SK-N-SH (cell line): ENCODE results near the gene UBE3D. TPM values are rescaled to one million over a fixed set of nuclear protein-coding genes. Genes with fewer than 3 reads are reported as not detected.
"Not testable (repeated sequence)": the region's sequence is repeated elsewhere in the genome, so short reads cannot be mapped to it uniquely, and the experiment has no call there.

Experiments
- CTCF ChIA-PET: fragments of 300-600, 350-600 bp; formaldehyde crosslinking; extraction: SDS; loops from one replicate; lab custom pipeline; 2021; lab: Yijun Ruan, JAX
- POLR2A ChIA-PET: fragments of 350-600 bp; sonication (Branson Sonifier 250); formaldehyde crosslinking; extraction: SDS; loops from one replicate; lab custom pipeline; 2020; ENCODE audit warnings: antibody characterized with exemption, inconsistent platforms; lab: Yijun Ruan, JAX
- DNase-seq: peaks from one replicate; pipeline ENCODE4 v3.0.0; 2012
- H2AFZ ChIP-seq: fragments of 200-600 bp; sonication (generic); 2 replicates; pipeline ENCODE4 v1.8.1; 2016; ENCODE audit warnings: antibody characterized with exemption, mild to moderate bottlenecking, low read depth
- H3F3A ChIP-seq: fragments of 200-600 bp; sonication (generic); replicated peaks from 2 replicates; pipeline ENCODE3; 2016; ENCODE audit warnings: antibody characterized with exemption, mild to moderate bottlenecking; ENCODE audit not compliant: insufficient read depth
- H3K27ac ChIP-seq, 2 experiments: fragments of 200-500 bp in 1 of 2; fragments of 200-600 bp in 1 of 2; sonication (Bioruptor generic) in 1 of 2; sonication (generic), shearing (Covaris generic) in 1 of 2; 2 replicates each; pipeline versions ENCODE4 v1.5.1 to v1.6.1; 2014 to 2016; ENCODE audit warnings: low read depth in 2 of 2, inconsistent platforms in 1 of 2, low read length in 1 of 2, mild to moderate bottlenecking in 1 of 2, mixed read lengths in 1 of 2
- H3K27me3 ChIP-seq: fragments of 200-600 bp; sonication (generic), shearing (Covaris generic); 2 replicates; pipeline ENCODE4 v1.6.1; 2016; ENCODE audit warnings: mixed run types; ENCODE audit not compliant: insufficient read depth
- H3K36me3 ChIP-seq, 2 experiments: fragments of 200-500 bp in 1 of 2; fragments of 200-600 bp in 1 of 2; sonication (Bioruptor generic) in 1 of 2; sonication (generic) in 1 of 2; replicated peaks in 1 of 2; 2 replicates each; pipeline versions ENCODE3 to v1.5.1; 2014 to 2016; ENCODE audit warnings: low read length in 1 of 2, mild to moderate bottlenecking in 1 of 2; ENCODE audit not compliant: insufficient read depth in 2 of 2, control insufficient read depth in 1 of 2
- H3K4me1 ChIP-seq, 2 experiments: fragments of 200-500 bp in 1 of 2; fragments of 200-600 bp in 1 of 2; sonication (Bioruptor generic) in 1 of 2; sonication (generic), shearing (Covaris generic) in 1 of 2; 2 replicates each; pipeline versions ENCODE4 v1.5.1 to v1.6.1; 2014 to 2016; ENCODE audit warnings: low read depth in 1 of 2, low read length in 1 of 2, mixed run types in 1 of 2; ENCODE audit not compliant: insufficient read depth in 2 of 2, control insufficient read depth in 1 of 2
- H3K4me2 ChIP-seq: fragments of 200-600 bp; sonication (generic), shearing (Covaris generic); 2 replicates; pipeline ENCODE4 v1.6.1; 2017; ENCODE audit warnings: mixed run types
- H3K4me3 ChIP-seq, 2 experiments: fragments of 200-500 bp in 1 of 2; fragments of 200-600 bp in 1 of 2; sonication (Bioruptor generic) in 1 of 2; sonication (generic), shearing (Covaris generic) in 1 of 2; 2 replicates each; pipeline versions ENCODE4 v1.5.1 to v1.8.1; 2014 to 2016; ENCODE audit warnings: low read depth in 2 of 2, inconsistent platforms in 1 of 2, low read length in 1 of 2, mild to moderate bottlenecking in 1 of 2, mixed read lengths in 1 of 2, moderate library complexity in 1 of 2
- H3K79me2 ChIP-seq: fragments of 200-600 bp; sonication (generic); 2 replicates; pipeline ENCODE4 v1.8.1; 2017; ENCODE audit warnings: mild to moderate bottlenecking; ENCODE audit not compliant: insufficient read depth
- H3K9ac ChIP-seq: fragments of 200-600 bp; sonication (generic); 2 replicates; pipeline ENCODE4 v1.6.1; 2017; ENCODE audit warnings: mixed run types
- H3K9me2 ChIP-seq: fragments of 200-600 bp; sonication (generic); 2 replicates; pipeline ENCODE4 v1.6.1; 2017; ENCODE audit warnings: mixed run types
- H3K9me3 ChIP-seq: fragments of 200-600 bp; sonication (generic); 2 replicates; pipeline ENCODE4 v1.6.1; 2017; ENCODE audit warnings: mixed run types, mild to moderate bottlenecking, moderate library complexity
- H4K20me1 ChIP-seq: fragments of 200-600 bp; sonication (generic); 2 replicates; pipeline ENCODE4 v1.6.1; 2017; ENCODE audit warnings: mild to moderate bottlenecking, mixed run types; ENCODE audit not compliant: insufficient read depth
- CTCF ChIP-seq: fragments of 200-600 bp; sonication (generic); IDR thresholded peaks from 2 replicates; pipeline ENCODE4 v1.6.1; 2017; ENCODE audit warnings: antibody characterized with exemption, mild to moderate bottlenecking, moderate library complexity
- EP300 ChIP-seq, 2 experiments: IDR thresholded peaks; 2 replicates each; pipeline versions ENCODE4 v1.4.0 to v1.6.1; 2012; ENCODE audit warnings: borderline replicate concordance in 1 of 2, low read depth in 1 of 2, low read length in 1 of 2
- FOSL2 ChIP-seq: IDR thresholded peaks from 2 replicates; pipeline ENCODE4 v1.4.0; 2012; ENCODE audit warnings: low read depth, mild to moderate bottlenecking, moderate library complexity, borderline replicate concordance
- FOXM1 ChIP-seq: IDR thresholded peaks from 2 replicates; pipeline ENCODE4 v1.4.0; 2012; ENCODE audit warnings: low read depth, mild to moderate bottlenecking
- GABPA ChIP-seq: IDR thresholded peaks from 2 replicates; pipeline ENCODE4 v1.4.0; 2012; ENCODE audit warnings: low read depth, mild to moderate bottlenecking
- JUND ChIP-seq: IDR thresholded peaks from 2 replicates; pipeline ENCODE4 v1.4.0; 2012
- MEF2A ChIP-seq: IDR thresholded peaks from 2 replicates; pipeline ENCODE4 v1.4.0; 2012; ENCODE audit warnings: low read depth, borderline replicate concordance
- NFIC ChIP-seq: IDR thresholded peaks from 2 replicates; pipeline ENCODE4 v1.4.0; 2012; ENCODE audit warnings: borderline replicate concordance
- RAD21 ChIP-seq: IDR thresholded peaks from 2 replicates; pipeline ENCODE4 v1.6.1; 2012; ENCODE audit warnings: mild to moderate bottlenecking, low read length
- REST ChIP-seq: IDR thresholded peaks from 2 replicates; pipeline ENCODE4 v1.6.1; 2012; ENCODE audit warnings: mild to moderate bottlenecking, low read depth, low read length, moderate library complexity
- RFX5 ChIP-seq: IDR thresholded peaks from 2 replicates; pipeline ENCODE4 v1.6.1; 2012; ENCODE audit warnings: mild to moderate bottlenecking, improper control_type of control experiment, low read length
- RXRA ChIP-seq: IDR thresholded peaks from 2 replicates; pipeline ENCODE4 v1.4.0; 2012; ENCODE audit warnings: low read depth, mild to moderate bottlenecking, borderline replicate concordance
- SIN3A ChIP-seq: IDR thresholded peaks from 2 replicates; pipeline ENCODE4 v1.6.1; 2012; ENCODE audit warnings: low read depth, mild to moderate bottlenecking, low read length, moderate library complexity, borderline replicate concordance
- TCF12 ChIP-seq: IDR thresholded peaks from 2 replicates; pipeline ENCODE4 v1.4.0; 2012
- YY1 ChIP-seq: IDR thresholded peaks from 2 replicates; pipeline ENCODE4 v1.4.0; 2012; ENCODE audit warnings: low read depth, mild to moderate bottlenecking
- WGBS: methylation state at CpG from one replicate; pipeline ENCODE4 v1.1.6; 2017; ENCODE audit warnings: low lambda C conversion rate; 5-methylcytosine and 5-hydroxymethylcytosine counted together
- polyA plus RNA-seq, 3 experiments: library from polyadenylated mRNA; depleted of rRNA; stranded (reverse); fragments of >200 nt; gene quantifications; 2 replicates each; pipeline ENCODE4 v1.2.3, GENCODE V29; 2012

UBE3D gene
- polyA plus RNA-seq, 1 of the 3 experiments (the other 2 are of a cell fraction), result 3.4 TPM

GRCh38 chr6:82862543-82862942 lies 203.1 kb downstream of the UBE3D start:
- no peak overlapping the region for H2AFZ ChIP-seq
- H3K9me2 ChIP-seq, result no peaks in the 10 kb centered on the region
- 52% methylated on average over 1 of the region's 1 CpG for WGBS
- H3F3A ChIP-seq, result peaks cover 5% of the 10 kb centered on the region
- no peaks in the 10 kb centered on the region for H3K36me3 ChIP-seq
- no peak overlapping the region for H3K4me3 ChIP-seq
- no peaks in the 10 kb centered on the region for H4K20me1 ChIP-seq
- no peak overlapping the region for H3K4me2 ChIP-seq
- ChIA-PET POLR2A (no interaction called here), CTCF (no interaction called here)
- H3K9me3 ChIP-seq, result peaks cover 4% of the 10 kb centered on the region; the same call in 1 of the 2 replicates
- DNase-seq, result no peak
- H3K79me2 ChIP-seq, result no peaks in the 10 kb centered on the region
- no peaks in the 10 kb centered on the region for H3K27me3 ChIP-seq
- TF ChIP-seq NFIC, result 0 out of 2 replicates have a peak, but pooled peaks have one; percentile 16
- TF ChIP-seq RFX5, result no peak
- no peak for TF ChIP-seq MEF2A
- no peak for TF ChIP-seq RXRA
- peak; percentile 52 for TF ChIP-seq JUND
- TF ChIP-seq FOSL2, result peak; percentile 48; the same call in 1 of the 2 replicates
- TF ChIP-seq YY1, result no peak
- TF ChIP-seq RAD21, result no peak
- no peak for TF ChIP-seq SIN3A
- no peak for TF ChIP-seq FOXM1
- no peak for TF ChIP-seq REST
- no peak for TF ChIP-seq TCF12
- peak in 1 of 2 experiments; percentile 18; a peak in 1 of 4 replicates for TF ChIP-seq EP300 (IDR thresholded peaks at IDR 0.05; ENCODE audit: borderline replicate concordance in 1 of 2, low read depth in 1 of 2, low read length in 1 of 2)
- TF ChIP-seq GABPA, result no peak
- no peak overlapping the region; a peak in 1 of 4 replicates for H3K27ac ChIP-seq
- H3K4me1 ChIP-seq, result no peaks in the 10 kb centered on the region; a peak in 1 of 4 replicates
- no peak overlapping the region for H3K9ac ChIP-seq

GRCh38 chr6:82861121-82861520 lies 204.5 kb downstream of the UBE3D start:
- no peaks in the 10 kb centered on the region for H3K79me2 ChIP-seq
- CTCF ChIA-PET, result no interaction called here
- 50% methylated on average over 1 of the region's 1 CpG for WGBS

GRCh38 chr6:82856077-82856476 lies 209.6 kb downstream of the UBE3D start:
- H3K9ac ChIP-seq, H3K36me3 ChIP-seq, H3K4me2 ChIP-seq, H3F3A ChIP-seq, H3K4me3 ChIP-seq, DNase-seq, H4K20me1 ChIP-seq, CTCF ChIA-PET, H3K79me2 ChIP-seq, H3K4me1 ChIP-seq, H3K27ac ChIP-seq, H2AFZ ChIP-seq, H3K9me2 ChIP-seq, H3K27me3 ChIP-seq, POLR2A ChIA-PET, H3K9me3 ChIP-seq: not testable (repeated sequence)
- 65% methylated on average over 5 of the region's 5 CpGs for WGBS

More at GRCh38 chr6:82861121-82861520, 204.5 kb downstream of the UBE3D start:
- POLR2A ChIA-PET, result no interaction called here
- H3F3A ChIP-seq, result peaks cover 5% of the 10 kb centered on the region
- H3K9me3 ChIP-seq, result peaks cover 4% of the 10 kb centered on the region; the same call in 1 of the 2 replicates
- DNase-seq, result no peak
- H3K36me3 ChIP-seq, result no peaks in the 10 kb centered on the region
- no peaks in the 10 kb centered on the region for H3K9me2 ChIP-seq
- no peaks in the 10 kb centered on the region; a peak in 1 of 4 replicates for H3K4me1 ChIP-seq
- no peaks in the 10 kb centered on the region for H3K27me3 ChIP-seq
- TF ChIP-seq GABPA (no peak), FOSL2 (peak; percentile 19; the same call in 1 of the 2 replicates), CTCF (no peak)
- H3K9ac ChIP-seq, result no peak overlapping the region
- H3K27ac ChIP-seq, result no peak overlapping the region
- no peaks in the 10 kb centered on the region for H4K20me1 ChIP-seq
- H3K4me2 ChIP-seq, result no peak overlapping the region
- H3K4me3 ChIP-seq, result no peak overlapping the region
- no peak overlapping the region for H2AFZ ChIP-seq
